Ectodermal cell (in vitro differentiated cells): ENCODE results near the gene EPB41L2.

Experiments
- H3K27ac ChIP-seq: 2 replicates; pipeline ENCODE4 v1.7.0; 2013; ENCODE audit warnings: mild to moderate bottlenecking, low read depth, low read length; ENCODE audit not compliant: insufficient read depth, poor library complexity, severe bottlenecking
- H3K27me3 ChIP-seq: 2 replicates; pipeline ENCODE4 v1.7.0; 2013; ENCODE audit warnings: mild to moderate bottlenecking, low read length; ENCODE audit not compliant: insufficient read depth, control insufficient read depth, poor library complexity, severe bottlenecking
- H3K36me3 ChIP-seq: one replicate; pipeline ENCODE4 v1.7.0; 2013; ENCODE audit warnings: low read length; ENCODE audit not compliant: control insufficient read depth, insufficient read depth
- H3K4me1 ChIP-seq: one replicate; pipeline ENCODE4 v1.7.0; 2013; ENCODE audit warnings: low read length; ENCODE audit not compliant: control insufficient read depth, insufficient read depth
- H3K4me3 ChIP-seq: 2 replicates; pipeline ENCODE4 v1.7.0; 2013; ENCODE audit warnings: low read depth, low read length, control low read depth; ENCODE audit not compliant: insufficient read depth
- H3K9me3 ChIP-seq: 2 replicates; pipeline ENCODE4 v1.7.0; 2013; ENCODE audit warnings: mild to moderate bottlenecking, low read length, moderate library complexity; ENCODE audit not compliant: control insufficient read depth
- WGBS, 2 experiments: methylation state at CpG; one replicate each; pipeline ENCODE4 v1.1.7; 2013; ENCODE audit warnings: missing lambda C conversion rate in 2 of 2; 5-methylcytosine and 5-hydroxymethylcytosine counted together

Gene EPB41L2

DNA sequence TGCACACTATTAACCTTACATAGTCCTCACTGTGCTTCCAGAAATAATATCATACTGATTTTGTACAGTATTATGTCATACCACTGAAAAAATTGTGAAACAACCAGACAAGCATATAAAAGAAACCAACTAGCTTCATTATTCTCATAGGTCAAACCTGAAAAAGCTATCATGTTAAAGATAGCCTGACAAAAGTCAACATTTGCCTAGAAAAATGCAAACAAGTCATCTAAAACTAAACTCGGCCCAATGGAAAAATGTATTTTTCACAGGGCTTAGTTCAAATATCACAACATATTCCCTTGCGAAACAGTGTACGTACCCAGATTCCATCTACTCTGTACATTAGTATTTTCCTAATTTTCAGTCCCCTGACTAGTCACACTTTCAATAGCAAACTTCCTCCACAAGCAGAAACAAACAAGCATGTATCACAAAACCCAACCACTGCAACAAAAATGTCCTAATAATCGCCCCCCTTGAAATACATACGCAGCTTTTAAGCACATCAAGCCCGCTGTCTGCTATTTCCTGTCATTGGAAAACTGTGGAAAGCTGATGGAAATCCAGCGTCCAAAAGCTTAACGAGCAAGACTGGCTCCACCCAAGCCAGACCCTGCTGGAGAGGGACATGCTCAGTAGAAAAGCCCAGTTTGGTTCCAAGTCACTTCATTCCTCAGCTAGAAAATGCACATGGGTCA is 93.1 kb downstream of the EPB41L2 start:
- WGBS, 2 experiments, result 89 to 92% methylated on average over 8 of the region's 8 CpGs

DNA sequence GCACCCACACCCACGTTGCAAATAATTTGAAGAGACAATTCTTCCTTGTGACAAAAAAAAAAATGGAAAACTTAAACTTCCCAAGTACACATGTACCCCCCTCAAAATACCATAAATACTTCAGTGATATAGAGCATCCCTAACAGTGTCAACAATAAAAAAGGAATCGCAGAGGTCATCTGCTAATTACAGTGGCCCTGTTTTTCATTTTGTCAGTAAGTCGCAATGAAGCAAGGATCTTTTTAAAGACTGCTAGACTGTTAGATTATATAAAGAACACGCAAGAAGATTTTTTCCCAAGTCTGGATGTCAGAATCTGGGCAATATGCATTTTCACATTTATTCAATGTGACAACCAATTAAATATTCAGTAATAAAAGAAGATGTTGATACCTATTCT is 93.9 kb downstream of the EPB41L2 start:
- no peaks in the 10 kb centered on the region for H3K36me3 ChIP-seq
- H3K27ac ChIP-seq, result no peak overlapping the region
- 89 to 91% methylated on average over 3 to 4 of the region's 4 CpGs for WGBS, 2 experiments
- H3K27me3 ChIP-seq, result no peaks in the 10 kb centered on the region
- no peaks in the 10 kb centered on the region for H3K9me3 ChIP-seq
- no peaks in the 10 kb centered on the region for H3K4me1 ChIP-seq
- H3K4me3 ChIP-seq, result no peak overlapping the region

More for the DNA sequence above, 93.1 kb downstream of the EPB41L2 start:
- Histone ChIP-seq H3K4me3 (no peak overlapping the region), H3K27ac (no peak overlapping the region), H3K27me3 (no peaks in the 10 kb centered on the region), H3K4me1 (no peaks in the 10 kb centered on the region), H3K36me3 (no peaks in the 10 kb centered on the region), H3K9me3 (no peaks in the 10 kb centered on the region)

- Histone ChIP-seq H3K9me3 (no peaks in the 10 kb centered on the region), H3K4me1 (no peaks in the 10 kb centered on the region), H3K4me3 (no peak overlapping the region), H3K36me3 (no peaks in the 10 kb centered on the region), H3K27me3 (no peaks in the 10 kb centered on the region), H3K27ac (no peak overlapping the region)
- 83 to 86% methylated on average over 3 of the region's 4 CpGs for whole genome bisulfite sequencing, 2 experiments
Observed at GRCh38 chr6:130968476-130968875, 94.6 kb downstream of the EPB41L2 start.

DNA sequence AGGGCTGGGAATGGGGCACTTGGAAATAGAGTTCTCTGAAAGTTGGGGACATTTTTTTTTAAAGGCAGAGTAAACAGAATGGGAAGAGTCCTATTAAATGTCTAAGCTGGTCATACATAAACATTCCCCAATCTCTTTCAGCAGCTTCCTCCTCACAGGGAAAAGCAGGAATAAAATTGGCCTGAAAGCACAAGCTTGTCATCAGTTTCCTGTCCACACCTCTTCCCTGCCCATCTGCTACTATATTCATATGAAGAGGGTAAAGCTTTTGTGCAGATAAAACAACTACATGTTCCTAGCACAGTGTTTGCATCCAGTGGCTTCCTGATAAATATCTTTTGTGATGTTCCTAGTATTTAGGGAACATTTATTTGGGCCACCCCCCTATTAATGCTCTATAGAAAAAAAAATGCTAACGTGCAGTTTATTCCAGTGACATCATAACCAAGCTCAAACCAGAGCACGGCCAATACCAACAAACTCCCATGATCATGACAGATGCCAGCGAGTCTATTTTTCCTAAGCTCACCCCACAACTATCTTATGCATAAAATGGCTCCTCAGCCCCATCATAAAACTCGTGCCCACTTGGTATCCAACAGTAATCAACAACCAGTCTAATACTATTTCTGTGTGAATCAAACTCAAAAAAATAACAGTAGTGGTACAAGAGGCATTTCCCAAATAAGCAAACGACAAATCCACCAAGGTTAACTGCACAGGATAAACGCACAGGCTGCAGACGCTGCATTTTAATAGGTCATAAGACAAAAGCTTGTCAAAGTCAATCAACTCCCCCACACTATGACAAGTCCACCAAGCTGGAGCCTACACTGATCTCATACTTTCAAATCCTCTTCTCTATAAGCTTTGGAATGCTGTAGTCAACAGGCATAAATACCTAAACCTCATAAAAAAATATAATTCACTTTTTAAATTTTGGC is 95.3 kb downstream of the EPB41L2 start:
- 90 to 92% methylated on average over 7 of the region's 7 CpGs for WGBS, 2 experiments
- no peak overlapping the region for H3K27ac ChIP-seq
- no peaks in the 10 kb centered on the region for H3K4me1 ChIP-seq
- no peaks in the 10 kb centered on the region for H3K27me3 ChIP-seq
- no peaks in the 10 kb centered on the region for H3K9me3 ChIP-seq
- H3K36me3 ChIP-seq, result no peaks in the 10 kb centered on the region
- H3K4me3 ChIP-seq, result no peak overlapping the region

DNA sequence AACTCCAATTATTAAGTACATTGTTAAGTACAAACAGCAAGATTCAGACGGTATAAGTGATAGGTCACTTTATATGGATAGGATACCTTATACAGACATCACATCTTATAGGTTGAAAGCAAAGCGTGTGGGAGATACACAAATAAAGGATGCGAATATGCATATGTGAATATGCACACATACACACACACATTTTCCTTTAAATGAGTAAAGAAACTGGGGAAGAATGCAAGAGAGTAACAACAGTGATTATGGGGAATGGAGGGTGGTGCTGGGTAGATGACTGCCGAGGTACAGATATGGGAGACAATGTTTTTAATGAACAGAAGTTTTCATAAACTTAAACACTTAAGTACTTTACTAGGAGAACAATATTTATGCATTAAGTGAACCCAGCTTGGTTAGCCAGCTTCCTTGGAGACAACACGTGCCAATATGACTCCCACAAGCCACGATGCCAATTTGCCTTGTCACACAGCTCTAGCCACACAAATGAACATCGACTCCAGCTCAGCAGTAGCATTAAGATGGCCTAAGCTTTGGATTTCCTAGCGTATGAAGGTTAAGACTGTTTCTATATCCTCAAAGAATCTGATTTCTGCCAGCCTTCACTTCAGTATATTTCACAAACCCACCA is 96.6 kb downstream of the EPB41L2 start:
- WGBS, 2 experiments, result 94% methylated on average over 4 of the region's 8 CpGs
- no peak overlapping the region for H3K4me3 ChIP-seq
- no peaks in the 10 kb centered on the region for H3K4me1 ChIP-seq
- no peaks in the 10 kb centered on the region for H3K9me3 ChIP-seq
- H3K27ac ChIP-seq, result no peak overlapping the region
- H3K27me3 ChIP-seq, result no peaks in the 10 kb centered on the region
- H3K36me3 ChIP-seq, result no peaks in the 10 kb centered on the region

DNA sequence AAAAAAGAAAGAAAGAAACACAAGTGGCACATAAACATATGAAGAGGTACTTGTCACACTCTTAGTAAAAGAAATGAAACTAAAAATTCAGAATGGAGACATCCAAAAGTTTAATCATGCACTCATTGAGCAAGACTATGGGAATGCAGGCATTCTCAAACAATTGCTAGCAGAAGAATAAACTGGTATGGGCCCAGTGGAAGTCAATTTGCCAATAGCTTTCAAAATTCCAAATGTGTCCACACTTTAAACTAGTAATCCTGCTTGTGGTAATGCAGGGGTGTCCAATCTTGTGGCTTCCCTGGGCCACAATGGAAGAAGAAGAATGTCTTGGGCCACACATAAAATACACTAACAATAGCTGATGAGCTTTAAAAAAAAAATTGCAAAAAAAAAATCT is 97.4 kb downstream of the EPB41L2 start:
- Histone ChIP-seq H3K4me3 (no peak overlapping the region), H3K4me1 (no peaks in the 10 kb centered on the region), H3K36me3 (no peaks in the 10 kb centered on the region), H3K9me3 (no peaks in the 10 kb centered on the region), H3K27me3 (no peaks in the 10 kb centered on the region), H3K27ac (no peak overlapping the region)

- H3K36me3 ChIP-seq, result no peaks in the 10 kb centered on the region
- H3K27me3 ChIP-seq, result no peaks in the 10 kb centered on the region
- WGBS, 2 experiments, result 97 to 98% methylated on average over 3 to 5 of the region's 5 CpGs
- H3K4me3 ChIP-seq, result no peak overlapping the region
- H3K9me3 ChIP-seq, result no peaks in the 10 kb centered on the region
- no peaks in the 10 kb centered on the region for H3K4me1 ChIP-seq
- H3K27ac ChIP-seq, result no peak overlapping the region
Observed at GRCh38 chr6:130964808-130965604, 98.0 kb downstream of the EPB41L2 start.

DNA sequence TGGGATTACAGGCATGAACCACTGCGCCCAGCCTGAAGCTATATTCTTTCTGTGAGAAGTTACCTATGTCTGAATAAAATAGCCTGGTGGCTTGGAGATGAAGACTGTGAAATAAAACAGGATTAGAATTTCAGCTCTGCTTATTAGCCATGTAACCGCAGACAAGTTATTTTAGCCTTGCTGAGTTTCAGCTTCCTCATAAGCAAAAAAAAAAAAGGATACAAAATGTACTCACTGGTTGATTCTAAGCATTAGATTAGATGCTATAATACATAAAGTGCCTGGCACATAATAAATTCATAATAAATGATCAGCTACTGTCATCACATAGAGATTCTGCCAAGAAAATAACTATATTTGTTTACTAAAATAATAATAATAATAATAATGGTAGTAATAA is 98.8 kb downstream of the EPB41L2 start:
- Histone ChIP-seq H3K4me3 (no peak overlapping the region), H3K4me1 (no peaks in the 10 kb centered on the region), H3K9me3 (no peaks in the 10 kb centered on the region), H3K36me3 (no peaks in the 10 kb centered on the region), H3K27me3 (no peaks in the 10 kb centered on the region), H3K27ac (no peak overlapping the region)
- 92 to 95% methylated on average over 2 of the region's 2 CpGs for WGBS, 2 experiments

DNA sequence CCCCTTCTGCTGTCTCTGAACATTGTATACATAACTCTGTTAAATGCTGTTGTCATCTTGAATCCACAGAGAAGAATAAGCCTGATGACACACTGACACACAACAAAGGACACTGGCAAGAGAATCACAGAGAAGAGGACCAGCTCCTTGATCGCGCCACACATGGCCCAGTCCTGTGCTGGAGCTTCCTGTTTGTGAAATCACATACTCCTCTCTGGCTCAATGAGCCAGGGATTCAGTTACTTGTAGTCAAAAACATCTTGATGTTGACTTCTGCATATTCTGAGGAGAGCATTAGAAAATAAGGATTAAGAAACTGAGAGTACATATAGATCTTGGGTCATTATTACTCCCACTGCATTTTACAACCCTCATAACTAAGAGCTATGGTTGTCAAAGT is 100.1 kb downstream of the EPB41L2 start:
- H3K9me3 ChIP-seq, result no peaks in the 10 kb centered on the region
- H3K36me3 ChIP-seq, result no peaks in the 10 kb centered on the region
- H3K4me3 ChIP-seq, result no peak overlapping the region
- H3K27ac ChIP-seq, result no peak overlapping the region
- H3K4me1 ChIP-seq, result no peaks in the 10 kb centered on the region
- H3K27me3 ChIP-seq, result no peaks in the 10 kb centered on the region
- 92 to 97% methylated on average over 2 of the region's 2 CpGs for WGBS, 2 experiments
